8988T (cell line): Measurements from ENCODE around the gene SLC35E2B.
"Not testable (repeated sequence)": the region's sequence is repeated elsewhere in the genome, so short reads cannot be mapped to it uniquely, and the experiment has no call there.

Experiments used
- DNase-seq: peaks from one replicate; pipeline ENCODE4 v3.0.0; 2011

SLC35E2B gene

GRCh38 chr1:1672181-1672965 lies 20.2 kb downstream of the SLC35E2B start:
- DNase-seq = no peak

GRCh38 chr1:1671365-1672119 lies 21.1 kb downstream of the SLC35E2B start:
- no peak for DNase-seq

GRCh38 chr1:1670866-1671265 lies 21.7 kb downstream of the SLC35E2B start:
- no peak for DNase-seq

- DNase-seq = no peak
Measured at GRCh38 chr1:1669468-1670440, 22.8 kb downstream of the SLC35E2B start.

GRCh38 chr1:1666526-1666925 lies 26.1 kb downstream of the SLC35E2B start:
- no peak for DNase-seq

GRCh38 chr1:1665815-1666251 lies 26.8 kb downstream of the SLC35E2B start:
- DNase-seq = no peak

GRCh38 chr1:1664941-1665814 lies 27.4 kb downstream of the SLC35E2B start:
- DNase-seq = no peak

GRCh38 chr1:1664318-1664717 lies 28.3 kb downstream of the SLC35E2B start:
- not testable (repeated sequence) for DNase-seq

- not testable (repeated sequence) for DNase-seq
Measured at GRCh38 chr1:1662830-1663560, 29.6 kb downstream of the SLC35E2B start.

- DNase-seq = not testable (repeated sequence)
Measured at GRCh38 chr1:1662392-1662791, 30.2 kb downstream of the SLC35E2B start.

GRCh38 chr1:1658583-1659549 lies 33.7 kb downstream of the SLC35E2B start, which contains the start of gene CDK11B:
Gene CDK11B, minus strand, starts transcription at chr1:1659004. Its CDS starts 1,519 bp downstream, at chr1:1657485.
- peak; percentile 62 for DNase-seq

- not testable (repeated sequence) for DNase-seq
Measured at GRCh38 chr1:1648265-1648664, 44.3 kb downstream of the SLC35E2B start.

GRCh38 chr1:1647567-1648241 lies 44.9 kb downstream of the SLC35E2B start:
- DNase-seq = not testable (repeated sequence)

GRCh38 chr1:1646326-1646725 lies 46.3 kb downstream of the SLC35E2B start:
- not testable (repeated sequence) for DNase-seq

- not testable (repeated sequence) for DNase-seq
Measured at GRCh38 chr1:1640711-1641461, 51.7 kb downstream of the SLC35E2B start.

- DNase-seq = not testable (repeated sequence)
Measured at GRCh38 chr1:1640081-1640480, 52.5 kb downstream of the SLC35E2B start.

- DNase-seq = not testable (repeated sequence)
Measured at GRCh38 chr1:1639368-1639767, 53.2 kb downstream of the SLC35E2B start.

- DNase-seq = not testable (repeated sequence)
Measured at GRCh38 chr1:1638528-1638927, 54.1 kb downstream of the SLC35E2B start.
